IMR-90 (cell line): ENCODE measurements around the gene LONP1.

ENCODE experiments used
- CEBPB ChIP-seq: IDR thresholded peaks from 2 replicates; pipeline ENCODE4 v1.6.1; 2012; ENCODE audit warnings: low read depth, low read length, improper control_type of control experiment
- CTCF ChIP-seq: conservative IDR thresholded peaks from 2 replicates; pipeline ENCODE4 v1.5.1; 2012; ENCODE audit warnings: mild to moderate bottlenecking, low read depth, low read length, improper control_type of control experiment
- FOS ChIP-seq: fragments of 150-350 bp; IDR thresholded peaks from 2 replicates; pipeline ENCODE4 v1.6.1; 2016; ENCODE audit warnings: low read depth, low read length
- MAZ ChIP-seq: IDR thresholded peaks from 2 replicates; pipeline ENCODE4 v1.6.1; 2012; ENCODE audit warnings: low read depth, mild to moderate bottlenecking, low read length, improper control_type of control experiment, moderate library complexity, borderline replicate concordance
- MXI1 ChIP-seq: IDR thresholded peaks from 2 replicates; pipeline ENCODE4 v1.6.1; 2012; ENCODE audit warnings: low read depth, mild to moderate bottlenecking, low read length, moderate library complexity, borderline replicate concordance
- POLR2A ChIP-seq: IDR thresholded peaks from 2 replicates; pipeline ENCODE4 v1.6.1; 2012; ENCODE audit warnings: mild to moderate bottlenecking, low read depth, low read length
- RAD21 ChIP-seq: IDR thresholded peaks from 2 replicates; pipeline ENCODE4 v1.6.1; 2012; ENCODE audit warnings: low read length, improper control_type of control experiment
- RCOR1 ChIP-seq: IDR thresholded peaks from 2 replicates; pipeline ENCODE4 v1.6.1; 2012; ENCODE audit warnings: mild to moderate bottlenecking, low read length, improper control_type of control experiment; ENCODE audit not compliant: insufficient replicate concordance
- RFX5 ChIP-seq: IDR thresholded peaks from 2 replicates; pipeline ENCODE4 v1.8.0; 2012; ENCODE audit warnings: low read depth, mild to moderate bottlenecking, low read length, moderate library complexity
- SMC3 ChIP-seq: fragments of 150-350 bp; IDR thresholded peaks from 2 replicates; pipeline ENCODE4 v1.6.1; 2016; ENCODE audit warnings: low read depth, mild to moderate bottlenecking, antibody characterized with exemption, low read length, moderate library complexity
- USF2 ChIP-seq: fragments of 150-350 bp; IDR thresholded peaks from 2 replicates; pipeline ENCODE4 v1.6.1; 2017; ENCODE audit warnings: mild to moderate bottlenecking, antibody characterized with exemption, low read length, low read depth

GRCh38 chr19:5676105-5676771 lies 43.7 kb downstream of the LONP1 start:
- no peak for TF ChIP-seq CTCF
- no peak for TF ChIP-seq RAD21
- no peak for TF ChIP-seq SMC3
- TF ChIP-seq POLR2A, result no peak
- TF ChIP-seq MAZ, result no peak
- no peak for TF ChIP-seq USF2
- no peak for TF ChIP-seq CEBPB
- no peak for TF ChIP-seq RFX5
- TF ChIP-seq MXI1, result no peak
- TF ChIP-seq RCOR1, result no peak
- no peak for TF ChIP-seq FOS
